SJSA1 (cell line): ENCODE results near the gene H1-8. TPM values are rescaled to one million over a fixed set of nuclear protein-coding genes. Genes with fewer than 3 reads are reported as not detected.
"Not testable (repeated sequence)": the region's sequence is repeated elsewhere in the genome, so short reads cannot be mapped to it uniquely, and the experiment has no call there.

Experiments used
- DNase-seq, 2 experiments: peaks; one replicate each; pipeline ENCODE4 v3.0.0-alpha.2; 2015 to 2020; ENCODE audit warnings: low spot score in 2 of 2, low read depth in 1 of 2
- H3K27ac ChIP-seq: fragments of 250-450 bp; sonication (Bioruptor Pico); 2 replicates; pipeline ENCODE4 v1.5.1; 2020; ENCODE audit warnings: mild to moderate bottlenecking, moderate library complexity
- H3K27me3 ChIP-seq: fragments of 250-450 bp; sonication (Bioruptor Pico); replicated peaks from 2 replicates; pipeline ENCODE4 v1.5.1; 2020; ENCODE audit warnings: mild to moderate bottlenecking, moderate library complexity
- H3K36me3 ChIP-seq: fragments of 250-450 bp; sonication (Bioruptor Pico); 2 replicates; pipeline ENCODE4 v1.5.1; 2020; ENCODE audit warnings: mild to moderate bottlenecking
- H3K4me1 ChIP-seq: fragments of 250-450 bp; sonication (Bioruptor Pico); replicated peaks from 2 replicates; pipeline ENCODE4 v1.6.1; 2021; ENCODE audit warnings: mild to moderate bottlenecking
- H3K4me3 ChIP-seq: fragments of 250-450 bp; sonication (Bioruptor Pico); 2 replicates; pipeline ENCODE4 v1.5.1; 2020; ENCODE audit warnings: mild to moderate bottlenecking
- H3K9me3 ChIP-seq: fragments of 250-450 bp; sonication (Bioruptor Pico); replicated peaks from 2 replicates; pipeline ENCODE4 v1.5.1; 2020; ENCODE audit warnings: mild to moderate bottlenecking
- total RNA-seq: library from RNA; depleted of rRNA; stranded (reverse); fragments of >200 nt; shearing (Covaris generic); gene quantifications from 2 replicates; pipeline ENCODE4 v1.2.3, GENCODE V29; 2014; rRNA removed

Gene H1-8
- not detected in 2 replicates for total RNA-seq

DNA sequence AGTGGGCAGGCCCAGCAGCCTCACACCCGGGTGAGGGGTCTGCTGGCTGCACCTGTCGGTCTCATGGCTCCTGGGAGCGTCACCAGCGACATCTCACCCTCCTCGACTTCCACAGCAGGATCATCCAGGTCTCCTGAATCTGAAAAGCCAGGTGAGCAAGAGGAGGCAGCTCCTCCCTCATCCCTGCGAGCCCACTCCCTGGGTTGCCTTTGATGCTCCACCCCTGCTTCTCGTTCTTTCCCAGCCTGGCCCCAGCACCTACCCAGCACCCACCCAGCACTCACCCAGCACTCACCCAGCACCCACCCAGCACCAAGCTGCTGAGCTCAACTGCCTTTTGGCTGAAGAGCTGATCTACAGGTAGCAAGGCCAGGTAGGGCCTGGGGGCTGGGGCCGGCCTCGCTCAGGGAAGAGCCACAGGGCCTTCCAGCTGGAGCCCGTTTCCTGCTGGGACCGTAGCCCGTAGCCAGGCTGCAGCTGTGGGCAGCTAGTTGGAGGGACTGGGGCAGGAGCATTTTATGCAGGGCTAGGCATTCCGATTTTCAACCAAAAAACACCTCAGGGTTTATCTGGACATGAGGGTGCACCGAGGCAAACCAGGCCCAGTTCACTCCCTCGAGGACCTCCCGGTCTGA, at the start of gene H1-8:
H1-8 (plus strand) TSS at position 20 of the 635 bp plus-strand sequence; CDS start at position 64, 44 bp downstream.
- Histone ChIP-seq H3K36me3 (no peaks in the 10 kb centered on the region), H3K9me3 (no peaks in the 10 kb centered on the region), H3K27me3 (no peaks in the 10 kb centered on the region), H3K4me1 (no peaks in the 10 kb centered on the region), H3K4me3 (no peak within 1 kb of the TSS), H3K27ac (no peak within 1 kb of the TSS)
- DNase-seq, result no peak

GRCh38 chr3:129493206-129493605, 49.8 kb upstream of the H1-8 start:
- H3K9me3 ChIP-seq, result no peaks in the 10 kb centered on the region
- H3K27me3 ChIP-seq, result no peaks in the 10 kb centered on the region
- H3K27ac ChIP-seq, result peak overlapping the region; percentile 97; the same call in 1 of the 2 replicates
- DNase-seq, result no peak
- peaks cover 54% of the 10 kb centered on the region for H3K4me1 ChIP-seq
- no peak overlapping the region for H3K4me3 ChIP-seq
- H3K36me3 ChIP-seq, result peaks cover 24% of the 10 kb centered on the region

DNA sequence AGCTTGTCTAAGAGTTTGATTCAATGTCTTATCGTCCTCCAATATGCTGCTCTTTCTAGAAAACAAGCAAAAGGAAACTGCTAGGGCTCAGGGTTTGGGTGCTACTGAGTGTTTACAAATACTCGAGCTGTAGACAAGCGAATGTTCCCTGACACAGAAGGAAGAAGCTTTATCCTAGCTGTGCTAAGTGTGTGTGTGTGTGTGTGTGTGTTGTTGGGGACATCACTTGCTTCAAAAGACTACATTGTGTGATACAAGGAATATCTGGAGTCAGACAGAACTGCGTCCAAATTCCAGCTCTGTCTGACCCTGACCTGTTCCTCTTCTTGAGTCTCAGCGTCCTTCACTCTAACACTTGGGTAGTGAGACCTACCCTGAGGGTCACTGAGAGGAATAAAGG, 48.5 kb upstream of the H1-8 start:
- Histone ChIP-seq H3K4me1 (peaks cover 57% of the 10 kb centered on the region), H3K27ac (peak overlapping the region; percentile 86), H3K36me3 (peaks cover 24% of the 10 kb centered on the region)
- not testable (repeated sequence) for H3K9me3 ChIP-seq, H3K27me3 ChIP-seq, DNase-seq, H3K4me3 ChIP-seq

DNA sequence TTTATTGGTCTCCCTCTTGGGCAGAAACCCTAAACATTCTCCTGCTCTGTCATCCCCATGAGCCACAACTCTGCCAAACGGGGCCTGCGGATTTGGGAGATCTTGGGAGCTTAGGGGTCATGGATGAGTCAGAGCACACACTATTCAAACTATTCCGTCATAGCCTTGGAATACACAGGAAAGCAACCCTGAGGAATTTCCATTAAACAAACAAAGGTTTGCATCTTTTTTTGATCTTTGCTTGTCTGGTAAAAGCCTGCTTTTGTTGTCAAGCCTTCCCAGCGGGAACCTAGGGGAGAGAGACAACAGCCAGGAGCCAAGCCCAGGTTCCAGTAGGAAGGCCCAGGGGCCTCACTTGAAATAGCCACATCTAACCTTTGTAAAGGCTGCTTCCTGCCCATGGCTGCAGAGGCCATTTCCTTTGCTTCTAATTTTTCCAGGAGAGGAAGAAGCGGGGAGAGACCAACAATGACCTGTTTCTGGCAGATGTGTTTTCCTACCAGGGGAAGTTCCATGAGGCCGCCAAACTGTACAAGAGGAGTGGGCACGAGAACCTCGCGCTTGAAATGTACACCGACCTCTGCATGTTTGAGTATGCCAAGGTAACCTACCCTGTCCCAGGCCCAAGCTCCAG, 47.9 kb upstream of the H1-8 start:
- not testable (repeated sequence) for H3K9me3 ChIP-seq, H3K27me3 ChIP-seq, H3K4me3 ChIP-seq
- H3K4me1 ChIP-seq, result peaks cover 57% of the 10 kb centered on the region
- peak overlapping the region; percentile 94 for H3K27ac ChIP-seq
- DNase-seq, result peak; percentile 73 to 86
- peaks cover 26% of the 10 kb centered on the region for H3K36me3 ChIP-seq

- peaks cover 30% of the 10 kb centered on the region for H3K4me1 ChIP-seq
- not testable (repeated sequence) for H3K27ac ChIP-seq, DNase-seq, H3K27me3 ChIP-seq, H3K4me3 ChIP-seq, H3K9me3 ChIP-seq
- H3K36me3 ChIP-seq, result peaks cover 42% of the 10 kb centered on the region
Observed at GRCh38 chr3:129497876-129498275, 45.1 kb upstream of the H1-8 start.

DNA sequence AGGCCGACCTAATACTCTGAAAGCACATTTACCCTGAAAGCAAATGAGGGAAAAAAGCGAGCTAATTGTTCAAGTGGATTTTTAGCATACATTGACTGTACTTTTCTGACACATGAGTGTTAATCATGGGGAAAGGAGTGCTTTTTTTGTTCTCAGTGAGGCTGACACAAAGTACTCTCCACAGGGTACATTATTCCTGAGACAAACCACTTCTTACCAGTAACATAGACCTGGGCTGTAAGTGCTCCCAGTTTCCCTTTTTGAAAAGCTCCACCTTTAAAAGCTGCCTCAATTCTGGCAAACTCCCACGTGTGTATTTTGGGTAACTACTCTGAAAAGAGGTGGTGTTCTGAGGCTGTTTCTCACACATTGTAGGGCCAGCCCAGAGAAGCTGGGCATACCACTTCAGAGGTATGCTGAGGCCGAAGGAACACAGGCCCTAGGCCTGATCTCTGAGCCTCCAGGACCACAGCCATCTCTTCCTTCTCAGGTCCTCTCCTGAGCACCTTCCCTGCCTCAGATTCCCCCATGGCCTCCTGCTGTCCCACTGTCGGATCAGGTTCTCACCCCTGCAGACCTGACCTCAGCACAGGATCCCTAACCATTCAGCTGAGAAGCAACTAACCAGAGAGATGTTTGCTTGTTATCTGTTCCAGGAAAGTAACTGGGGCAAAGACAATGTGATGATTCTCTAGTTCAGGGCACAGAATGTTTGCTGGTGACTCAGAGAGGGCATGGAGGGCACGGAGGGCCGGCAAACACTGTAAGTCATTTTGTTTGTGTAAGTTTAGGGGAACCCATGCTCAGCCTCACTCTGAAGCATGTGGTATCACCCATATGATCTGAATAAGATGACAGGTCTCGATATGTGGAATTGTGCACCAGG, 44.1 kb upstream of the H1-8 start:
- H3K27ac ChIP-seq, result not testable (repeated sequence)
- peaks cover 36% of the 10 kb centered on the region for H3K36me3 ChIP-seq

GRCh38 chr3:129499604-129500333, 43.2 kb upstream of the H1-8 start:
- DNase-seq, H3K27ac ChIP-seq, H3K27me3 ChIP-seq, H3K4me3 ChIP-seq, H3K9me3 ChIP-seq: not testable (repeated sequence)
- Histone ChIP-seq H3K36me3 (peaks cover 45% of the 10 kb centered on the region), H3K4me1 (peaks cover 11% of the 10 kb centered on the region)

More for the DNA sequence above, 44.1 kb upstream of the H1-8 start:
- not testable (repeated sequence) for H3K27me3 ChIP-seq, DNase-seq, H3K9me3 ChIP-seq, H3K4me3 ChIP-seq
- peaks cover 21% of the 10 kb centered on the region for H3K4me1 ChIP-seq

DNA sequence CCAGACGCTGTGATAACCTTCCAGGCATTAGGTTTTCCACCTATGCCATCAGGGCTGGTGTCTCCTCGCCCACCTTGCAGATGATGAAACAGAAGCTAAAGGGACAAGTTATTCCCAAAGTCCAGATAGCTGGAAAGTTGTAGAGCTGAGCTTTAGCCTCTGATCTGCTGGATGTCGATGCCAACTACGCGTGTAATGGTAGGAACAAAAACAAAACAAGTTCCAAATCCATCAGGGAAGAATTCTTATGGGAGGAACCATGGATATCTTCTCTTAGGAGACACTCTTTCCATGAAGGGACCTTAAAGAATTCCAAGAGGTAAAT, 42.7 kb upstream of the H1-8 start:
- H3K36me3 ChIP-seq, result peaks cover 50% of the 10 kb centered on the region
- H3K27ac ChIP-seq, result no peak overlapping the region
- peaks cover 9% of the 10 kb centered on the region for H3K4me1 ChIP-seq
- H3K9me3 ChIP-seq, result no peaks in the 10 kb centered on the region
- no peaks in the 10 kb centered on the region for H3K27me3 ChIP-seq
- no peak for DNase-seq
- no peak overlapping the region for H3K4me3 ChIP-seq

DNA sequence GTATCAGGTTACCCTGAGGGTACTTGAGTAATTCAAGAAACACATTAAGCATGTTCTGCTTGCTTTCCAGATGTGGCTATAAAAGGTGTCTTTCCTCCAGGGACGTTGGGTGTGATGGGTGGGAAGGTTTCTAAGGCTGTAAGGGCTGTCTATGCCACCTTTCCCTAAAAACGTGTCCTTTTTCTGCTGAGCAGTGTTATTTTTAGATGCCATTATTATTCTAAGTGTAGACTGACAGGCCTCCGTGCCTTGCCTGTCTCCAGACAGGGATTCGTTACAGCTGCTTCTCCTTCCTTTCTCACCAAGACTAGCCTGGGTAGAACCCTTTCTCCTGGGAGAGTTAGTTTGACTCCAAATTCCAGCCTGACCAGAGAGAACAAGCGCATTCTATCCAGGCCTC, 41.3 kb upstream of the H1-8 start:
- Histone ChIP-seq H3K36me3 (peaks cover 57% of the 10 kb centered on the region), H3K27me3 (no peaks in the 10 kb centered on the region), H3K4me3 (no peak overlapping the region), H3K9me3 (no peaks in the 10 kb centered on the region), H3K27ac (no peak overlapping the region), H3K4me1 (peaks cover 3% of the 10 kb centered on the region; the same call in 1 of the 2 replicates)
- no peak for DNase-seq

DNA sequence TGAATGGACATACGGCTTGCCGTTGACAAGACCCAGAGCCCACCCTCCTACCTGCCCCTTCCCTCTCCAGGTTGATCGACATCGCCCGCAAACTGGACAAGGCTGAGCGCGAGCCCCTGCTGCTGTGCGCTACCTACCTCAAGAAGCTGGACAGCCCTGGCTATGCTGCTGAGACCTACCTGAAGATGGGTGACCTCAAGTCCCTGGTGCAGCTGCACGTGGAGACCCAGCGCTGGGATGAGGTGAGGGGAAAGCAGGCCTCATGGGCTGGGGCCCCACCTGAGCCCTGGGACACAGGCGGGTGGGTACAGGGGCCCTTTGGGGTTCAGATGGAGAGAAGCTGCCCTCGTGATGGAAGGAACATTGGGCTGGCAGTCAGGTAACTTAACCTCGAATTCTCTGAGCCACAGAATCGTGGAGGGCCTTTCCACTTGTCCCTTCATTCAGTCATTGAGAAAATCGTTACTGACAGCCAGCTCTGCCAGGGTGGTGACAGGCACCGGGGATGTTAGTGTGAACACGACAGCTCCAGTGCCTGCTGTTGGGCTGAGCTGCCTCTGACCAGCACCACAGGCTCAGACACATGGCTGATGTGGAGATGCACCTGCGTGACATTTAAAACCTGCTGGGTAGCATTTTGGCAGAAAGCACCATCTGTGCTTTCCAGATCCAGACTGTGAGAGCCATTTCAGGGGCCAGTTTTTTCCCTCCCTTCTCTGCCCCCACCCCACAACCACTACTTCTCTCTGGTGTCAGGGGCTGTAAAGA, 40.1 kb upstream of the H1-8 start:
- 0 out of 2 replicates have a peak, but pooled peaks cover 3% of the 10 kb centered on the region for H3K4me1 ChIP-seq
- no peaks in the 10 kb centered on the region for H3K27me3 ChIP-seq
- no peaks in the 10 kb centered on the region for H3K9me3 ChIP-seq
- no peak for DNase-seq
- peaks cover 66% of the 10 kb centered on the region for H3K36me3 ChIP-seq
- H3K27ac ChIP-seq, result no peak overlapping the region
- no peak overlapping the region for H3K4me3 ChIP-seq

GRCh38 chr3:129503471-129504291, 39.3 kb upstream of the H1-8 start:
- H3K9me3 ChIP-seq, result no peaks in the 10 kb centered on the region
- H3K4me1 ChIP-seq, result 0 out of 2 replicates have a peak, but pooled peaks cover 3% of the 10 kb centered on the region
- no peak overlapping the region for H3K27ac ChIP-seq
- no peaks in the 10 kb centered on the region for H3K27me3 ChIP-seq
- H3K4me3 ChIP-seq, result no peak overlapping the region
- H3K36me3 ChIP-seq, result peaks cover 67% of the 10 kb centered on the region
- no peak for DNase-seq

GRCh38 chr3:129504471-129505100, 38.4 kb upstream of the H1-8 start:
- no peak for DNase-seq
- peaks cover 67% of the 10 kb centered on the region for H3K36me3 ChIP-seq
- no peak overlapping the region for H3K4me3 ChIP-seq
- H3K9me3 ChIP-seq, result no peaks in the 10 kb centered on the region
- H3K27me3 ChIP-seq, result no peaks in the 10 kb centered on the region
- H3K27ac ChIP-seq, result no peak overlapping the region
- no peaks in the 10 kb centered on the region for H3K4me1 ChIP-seq
